ENCODE measurements around the gene RAB22A. TPM values are rescaled to one million over a fixed set of nuclear protein-coding genes. Genes with fewer than 3 reads are reported as not detected.
A peak's percentile ranks its signal among the peaks of the same experiment; 100 is the strongest.
"Not testable (repeated sequence)": the region's sequence is repeated elsewhere in the genome, so short reads cannot be mapped to it uniquely, and the experiment has no call there.

Gene RAB22A
- total RNA-seq, 2 donors from 2014 or later = 21.7 to 22.4 TPM

GRCh38 chr20:58373296-58373695 lies 63.8 kb downstream of the RAB22A start:
- not testable (repeated sequence) for DNase-seq; ATAC-seq; H3K9me3 ChIP-seq (ENCODE audit: control insufficient read depth, low read length, poor library complexity, severe bottlenecking); H3K36me3 Mint-ChIP-seq (ENCODE audit: low read depth); H3K4me1 Mint-ChIP-seq; H3K4me3 Mint-ChIP-seq
- H3K27me3 Mint-ChIP-seq = peaks cover 21% of the 10 kb centered on the region
- peak overlapping the region; percentile 6 for H3K27ac Mint-ChIP-seq

DNA sequence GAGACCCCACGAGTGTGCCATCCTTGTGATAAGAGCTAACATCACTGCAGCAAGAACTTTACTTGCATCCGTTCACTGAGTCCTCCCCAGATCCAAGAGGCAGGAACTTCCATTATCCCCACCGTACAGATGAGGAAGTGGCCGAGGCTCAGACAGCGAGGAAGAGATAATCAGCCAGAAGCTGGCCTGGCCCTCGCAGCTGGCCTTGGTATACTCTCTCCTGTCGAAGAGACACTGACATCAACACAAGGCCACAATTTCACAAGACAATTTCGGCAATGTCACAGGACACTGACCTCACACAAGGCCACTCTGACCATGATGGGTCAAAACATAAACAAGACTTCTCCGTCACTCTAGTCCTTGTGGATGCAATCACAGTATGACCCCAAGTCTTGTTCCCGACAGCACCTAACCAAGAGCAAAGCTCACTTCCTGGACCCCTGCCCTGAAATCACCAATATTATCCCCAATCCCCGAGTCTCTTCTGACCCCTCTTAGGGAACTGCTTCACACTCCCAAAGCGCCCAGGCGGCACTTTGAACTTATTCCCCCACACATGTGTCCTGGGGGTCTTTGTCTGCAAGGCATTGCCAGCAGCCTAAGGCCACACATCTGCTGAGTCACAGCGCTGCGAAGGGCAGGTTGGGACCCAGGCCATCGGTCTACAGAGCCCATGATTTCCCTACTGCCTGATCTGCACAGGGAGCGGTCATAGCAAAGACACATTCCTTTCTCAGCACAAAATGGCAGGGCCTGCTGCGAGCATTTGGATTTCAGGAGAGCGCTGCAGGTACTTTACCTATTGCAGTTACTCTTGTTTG lies 64.7 kb downstream of the RAB22A start:
- peaks cover 31% of the 10 kb centered on the region for H3K27me3 Mint-ChIP-seq
- H3K4me1 Mint-ChIP-seq = peaks cover 2% of the 10 kb centered on the region
- no peak for DNase-seq
- H3K4me3 Mint-ChIP-seq = no peak overlapping the region
- ATAC-seq = peak; percentile 20
- no peaks in the 10 kb centered on the region for H3K9me3 ChIP-seq (ENCODE audit: control insufficient read depth, low read length, poor library complexity, severe bottlenecking)
- no peaks in the 10 kb centered on the region for H3K36me3 Mint-ChIP-seq (ENCODE audit: low read depth)
- H3K27ac Mint-ChIP-seq = peak overlapping the region; percentile 6

DNA sequence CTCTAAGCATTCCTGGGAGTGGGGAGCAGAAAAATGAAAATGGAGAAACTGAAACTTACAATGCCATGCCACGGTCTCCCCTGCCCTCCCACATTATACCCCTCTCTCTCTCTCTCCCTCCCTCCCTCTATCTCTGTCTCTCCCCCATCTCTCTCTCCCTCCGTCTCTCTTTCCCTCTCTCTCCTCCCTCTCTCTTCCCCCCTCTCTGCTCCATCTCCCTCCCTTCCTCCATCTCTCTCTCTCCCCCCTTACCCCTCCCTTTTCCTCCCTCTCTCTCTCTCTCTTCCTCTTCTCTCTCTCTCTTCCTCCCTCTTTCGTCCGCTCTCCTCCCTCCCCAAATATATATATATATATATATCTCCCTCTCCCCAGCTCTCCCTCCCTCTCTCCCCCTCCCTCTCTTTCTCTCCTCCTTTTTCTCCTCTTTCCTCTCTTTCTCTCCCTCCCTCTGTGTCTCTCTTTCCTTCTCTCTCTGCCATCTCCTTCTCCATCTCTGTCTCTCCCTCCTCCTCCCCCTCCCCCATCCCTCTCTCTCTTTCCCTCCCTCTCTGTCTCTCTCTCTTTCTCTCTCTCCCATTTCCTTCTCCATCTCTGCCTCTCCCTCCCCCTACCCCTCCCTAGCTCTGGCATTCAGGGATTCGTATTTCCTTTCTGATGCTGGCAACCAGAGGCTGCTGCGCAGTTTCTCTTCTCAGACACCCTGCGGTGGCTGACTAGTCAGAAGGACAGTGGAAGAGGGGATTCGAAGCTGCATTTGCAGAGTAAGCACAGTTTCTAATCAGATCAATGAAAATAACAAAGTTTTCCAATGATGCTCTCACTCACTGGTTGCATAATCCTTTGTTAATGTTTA lies 65.6 kb downstream of the RAB22A start:
- DNase-seq = no peak
- Mint-ChIP-seq H3K36me3 (ENCODE audit: low read depth) (no peaks in the 10 kb centered on the region), H3K27ac (no peak overlapping the region), H3K27me3 (peaks cover 32% of the 10 kb centered on the region), H3K4me1 (peaks cover 2% of the 10 kb centered on the region), H3K4me3 (peak overlapping the region; percentile 12)
- H3K9me3 ChIP-seq (ENCODE audit: control insufficient read depth, low read length, poor library complexity, severe bottlenecking) = no peaks in the 10 kb centered on the region
- ATAC-seq = peak; percentile 12

GRCh38 chr20:58375759-58376352 lies 66.3 kb downstream of the RAB22A start:
- DNase-seq (no peak), ATAC-seq (no peak)
- Mint-ChIP-seq H3K27me3 (peaks cover 32% of the 10 kb centered on the region), H3K27ac (no peak overlapping the region), H3K4me3 (no peak overlapping the region), H3K36me3 (ENCODE audit: low read depth) (no peaks in the 10 kb centered on the region), H3K4me1 (peaks cover 2% of the 10 kb centered on the region)
- no peaks in the 10 kb centered on the region for H3K9me3 ChIP-seq (ENCODE audit: control insufficient read depth, low read length, poor library complexity, severe bottlenecking)

GRCh38 chr20:58377017-58377416 lies 67.5 kb downstream of the RAB22A start:
- H3K9me3 ChIP-seq (ENCODE audit: control insufficient read depth, low read length, poor library complexity, severe bottlenecking) = no peaks in the 10 kb centered on the region
- no peak for DNase-seq
- Mint-ChIP-seq H3K4me3 (no peak overlapping the region), H3K36me3 (ENCODE audit: low read depth) (no peaks in the 10 kb centered on the region), H3K4me1 (peaks cover 2% of the 10 kb centered on the region), H3K27ac (peak overlapping the region; percentile 59), H3K27me3 (peaks cover 32% of the 10 kb centered on the region)
- ATAC-seq = no peak

DNA sequence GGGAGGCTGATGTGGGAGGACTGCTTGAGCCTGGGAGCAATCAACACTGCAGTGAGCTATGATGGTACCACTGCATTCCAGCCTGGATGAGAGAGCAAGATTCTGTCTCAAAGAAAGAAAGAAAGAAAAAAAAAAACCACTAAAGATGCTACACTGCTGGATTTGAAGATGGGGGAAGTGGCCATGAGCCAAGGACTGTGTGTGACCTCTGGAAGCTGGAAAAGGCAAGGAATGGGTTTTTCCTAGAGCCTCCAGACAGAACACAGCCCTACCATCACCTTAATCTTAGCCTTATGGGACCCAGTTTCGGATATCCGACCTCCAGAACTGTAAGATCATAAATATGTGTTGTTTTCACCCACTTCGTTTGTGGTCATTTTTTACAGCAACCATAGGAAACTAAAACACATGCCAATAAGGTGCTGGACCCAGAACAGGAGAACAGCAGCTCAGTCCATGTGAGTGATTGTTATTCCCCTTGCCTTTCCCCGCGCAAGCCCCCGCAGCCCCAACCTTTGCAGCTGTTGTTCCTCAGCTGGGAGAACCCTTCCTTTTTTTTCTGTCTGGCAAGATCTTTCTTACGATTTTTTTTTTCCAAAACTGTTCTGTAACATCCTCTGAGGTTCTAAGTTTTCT lies 68.4 kb downstream of the RAB22A start:
- ATAC-seq (no peak), DNase-seq (no peak)
- Mint-ChIP-seq H3K4me3 (no peak overlapping the region), H3K27ac (no peak overlapping the region), H3K27me3 (peaks cover 33% of the 10 kb centered on the region), H3K36me3 (ENCODE audit: low read depth) (no peaks in the 10 kb centered on the region), H3K4me1 (peaks cover 2% of the 10 kb centered on the region)
- no peaks in the 10 kb centered on the region for H3K9me3 ChIP-seq (ENCODE audit: control insufficient read depth, low read length, poor library complexity, severe bottlenecking)

GRCh38 chr20:58378704-58379103 lies 69.2 kb downstream of the RAB22A start:
- no peaks in the 10 kb centered on the region for H3K36me3 Mint-ChIP-seq (ENCODE audit: low read depth)
- no peaks in the 10 kb centered on the region for H3K9me3 ChIP-seq (ENCODE audit: control insufficient read depth, low read length, poor library complexity, severe bottlenecking)
- no peak overlapping the region for H3K27ac Mint-ChIP-seq
- no peak for ATAC-seq
- H3K4me3 Mint-ChIP-seq = no peak overlapping the region
- no peak for DNase-seq
- peaks cover 2% of the 10 kb centered on the region for H3K4me1 Mint-ChIP-seq
- H3K27me3 Mint-ChIP-seq = peaks cover 41% of the 10 kb centered on the region

- Mint-ChIP-seq H3K36me3 (ENCODE audit: low read depth) (peaks cover 2% of the 10 kb centered on the region), H3K4me3 (no peak overlapping the region), H3K27me3 (peaks cover 36% of the 10 kb centered on the region), H3K4me1 (no peaks in the 10 kb centered on the region), H3K27ac (no peak overlapping the region)
- no peak for DNase-seq
- ATAC-seq = no peak
- no peaks in the 10 kb centered on the region for H3K9me3 ChIP-seq (ENCODE audit: control insufficient read depth, low read length, poor library complexity, severe bottlenecking)
Observed at GRCh38 chr20:58381627-58382026, 72.1 kb downstream of the RAB22A start.

GRCh38 chr20:58382096-58382495 lies 72.6 kb downstream of the RAB22A start:
- Mint-ChIP-seq H3K27me3 (peaks cover 35% of the 10 kb centered on the region), H3K4me3 (no peak overlapping the region)
- no peak for ATAC-seq

DNA sequence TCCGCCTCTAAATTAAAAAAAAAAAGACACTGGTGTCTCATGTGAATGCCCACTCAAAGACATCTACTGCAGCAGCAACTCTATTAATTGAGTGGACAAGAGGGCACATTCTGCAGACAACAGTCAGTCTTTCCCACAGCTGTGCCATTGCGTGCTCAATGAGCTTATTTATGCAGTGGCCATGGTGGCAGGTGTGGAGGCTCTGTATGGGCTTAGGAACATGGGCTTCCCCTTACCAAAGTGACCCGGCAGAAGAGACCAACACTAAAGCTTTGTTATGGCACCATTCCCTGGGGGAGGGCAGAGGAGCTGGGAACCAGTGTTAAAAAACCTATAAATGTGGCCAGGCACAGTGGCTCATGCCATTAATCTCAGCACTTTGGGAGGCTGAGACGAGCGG lies 75.3 kb downstream of the RAB22A start:
- ATAC-seq (no peak), DNase-seq (no peak)
- H3K4me3 Mint-ChIP-seq = no peak overlapping the region
- peaks cover 14% of the 10 kb centered on the region for H3K27me3 Mint-ChIP-seq
- no peaks in the 10 kb centered on the region for H3K9me3 ChIP-seq (ENCODE audit: control insufficient read depth, low read length, poor library complexity, severe bottlenecking)
- H3K4me1 Mint-ChIP-seq = peaks cover 2% of the 10 kb centered on the region
- peaks cover 2% of the 10 kb centered on the region for H3K36me3 Mint-ChIP-seq (ENCODE audit: low read depth)
- H3K27ac Mint-ChIP-seq = no peak overlapping the region

More at GRCh38 chr20:58382096-58382495, 72.6 kb downstream of the RAB22A start:
- Mint-ChIP-seq H3K4me1 (no peaks in the 10 kb centered on the region), H3K27ac (no peak overlapping the region), H3K36me3 (ENCODE audit: low read depth) (peaks cover 2% of the 10 kb centered on the region)
- no peaks in the 10 kb centered on the region for H3K9me3 ChIP-seq (ENCODE audit: control insufficient read depth, low read length, poor library complexity, severe bottlenecking)
- DNase-seq = no peak

GRCh38 chr20:58388028-58388601 lies 78.6 kb downstream of the RAB22A start:
- peaks cover 29% of the 10 kb centered on the region for H3K4me1 Mint-ChIP-seq
- H3K4me3 Mint-ChIP-seq = no peak overlapping the region
- peaks cover 4% of the 10 kb centered on the region for H3K36me3 Mint-ChIP-seq (ENCODE audit: low read depth)
- ATAC-seq = no peak
- DNase-seq = no peak
- no peaks in the 10 kb centered on the region for H3K9me3 ChIP-seq (ENCODE audit: control insufficient read depth, low read length, poor library complexity, severe bottlenecking)
- peak overlapping the region; percentile 39 for H3K27ac Mint-ChIP-seq
- H3K27me3 Mint-ChIP-seq = peaks cover 11% of the 10 kb centered on the region

- ATAC-seq (peak; percentile 98), DNase-seq (peak; percentile 96 to 98 (median 98))
- peak within 1 kb of the TSS; percentile 93 for H3K27ac Mint-ChIP-seq
- H3K4me1 Mint-ChIP-seq = peaks cover 34% of the 10 kb centered on the region
- H3K27me3 Mint-ChIP-seq = peaks cover 5% of the 10 kb centered on the region
- peak within 1 kb of the TSS; percentile 95 for H3K4me3 Mint-ChIP-seq
- no peaks in the 10 kb centered on the region for H3K9me3 ChIP-seq (ENCODE audit: control insufficient read depth, low read length, poor library complexity, severe bottlenecking)
- H3K36me3 Mint-ChIP-seq (ENCODE audit: low read depth) = peaks cover 4% of the 10 kb centered on the region
Observed at GRCh38 chr20:58388882-58389323, 79.4 kb downstream of the RAB22A start, which contains the start of gene VAPB. Gene VAPB, plus strand, starts transcription at chr20:58389229. Its CDS starts 231 bp downstream, at chr20:58389460.
